Peyer's patch (tissue), 4 donors: ENCODE measurements around the gene PKD2L1.

Experiments used
- CTCF ChIP-seq, 6 experiments: fragments of 450-650 bp in 4 of 6; fragments of 200-600 bp in 2 of 6; sonication (generic) in 1 of 6; IDR thresholded peaks; one replicate each; pipeline ENCODE4 v1.5.1; 2017 to 2019; ENCODE audit warnings: antibody characterized with exemption in 6 of 6, mild to moderate bottlenecking in 3 of 6, moderate library complexity in 1 of 6
- POLR2A ChIP-seq, 2 donors: fragments of 450-650 bp; IDR thresholded peaks; one replicate each; pipeline ENCODE4 v1.5.1; 2017; ENCODE audit warnings: antibody characterized with exemption in 2 of 2, mild to moderate bottlenecking in 2 of 2, moderate library complexity in 2 of 2

- TF ChIP-seq POLR2A (IDR thresholded peaks at IDR 0.05), result no peak
- TF ChIP-seq CTCF (IDR thresholded peaks at IDR 0.05), result no peak
These were observed 23.9 kb upstream of the PKD2L1 start for GRCh38 chr10:100353770-100354485.
